Activated T-cell treated with anti-CD3 and anti-CD28 coated beads, Interleukin-2, amount 50 U/mL, for 72 hours (primary cell): ENCODE measurements around the gene FAM98C. TPM values are rescaled to one million over a fixed set of nuclear protein-coding genes. Genes with fewer than 3 reads are reported as not detected.
"Not testable (repeated sequence)": the region's sequence is repeated elsewhere in the genome, so short reads cannot be mapped to it uniquely, and the experiment has no call there.

Experiments used
- ATAC-seq, 2 donors: fragments of 150-1000 bp; cut with Tn5 transposase; replicated peaks in 1 of 2; 2 replicates each; pipeline ENCODE4 v1.10.0; 2021; ENCODE audit warnings: moderate library complexity in 2 of 2, mild to moderate bottlenecking in 1 of 2
- DNase-seq, 2 donors: peaks; one replicate each; pipeline ENCODE4 v3.0.0; 2021 to 2022; ENCODE audit warnings: mixed read lengths in 1 of 2
- H3K27ac Mint-ChIP-seq: one replicate; pipeline ENCODE4 v1.8.0; 2022; ENCODE audit warnings: mild to moderate bottlenecking, moderate library complexity, mixed read lengths
- H3K27me3 Mint-ChIP-seq: one replicate; pipeline ENCODE4 v1.8.0; 2022; ENCODE audit warnings: low read depth, mixed read lengths
- H3K36me3 Mint-ChIP-seq, 2 donors: one replicate each; pipeline ENCODE4 v1.8.0; 2022; ENCODE audit warnings: mixed read lengths in 2 of 2, mild to moderate bottlenecking in 1 of 2; ENCODE audit not compliant: insufficient read depth in 2 of 2
- H3K4me1 Mint-ChIP-seq: one replicate; pipeline ENCODE4 v1.8.0; 2022; ENCODE audit warnings: low read depth, mixed read lengths
- H3K4me3 Mint-ChIP-seq, 2 donors: one replicate each; pipeline ENCODE4 v1.8.0; 2022; ENCODE audit warnings: mild to moderate bottlenecking in 2 of 2, mixed read lengths in 2 of 2, moderate library complexity in 2 of 2
- H3K9me3 Mint-ChIP-seq, 2 donors: one replicate each; pipeline ENCODE4 v1.8.0; 2022; ENCODE audit warnings: mixed read lengths in 2 of 2
- total RNA-seq, 2 donors: library from RNA; stranded (reverse); gene quantifications; one replicate each; pipeline ENCODE4 v1.2.3, GENCODE V29; 2022

FAM98C gene
- total RNA-seq, 2 donors from 2014 or later: 41.0 to 45.1 TPM

- Mint-ChIP-seq H3K4me1 (peaks cover 36% of the 10 kb centered on the region), H3K27ac (no peak overlapping the region), H3K4me3 (peak overlapping the region; percentile 78 to 90), H3K36me3 (no peaks in the 10 kb centered on the region), H3K27me3 (peaks cover 32% of the 10 kb centered on the region), H3K9me3 (no peaks in the 10 kb centered on the region)
- ATAC-seq: peak; percentile 81
- peak; percentile 86 to 90 for DNase-seq
These were observed 8.4 kb upstream of the FAM98C start for GRCh38 chr19:38394488-38394887.

GRCh38 chr19:38395381-38396114 is 7.3 kb upstream of the FAM98C start:
- H3K36me3 Mint-ChIP-seq: no peaks in the 10 kb centered on the region
- peaks cover 31% of the 10 kb centered on the region for H3K4me1 Mint-ChIP-seq
- H3K27ac Mint-ChIP-seq: no peak overlapping the region
- peaks cover 35% of the 10 kb centered on the region for H3K27me3 Mint-ChIP-seq
- no peaks in the 10 kb centered on the region for H3K9me3 Mint-ChIP-seq
- peak overlapping the region; percentile 78 to 90 for H3K4me3 Mint-ChIP-seq
- ATAC-seq: peak; percentile 77 to 84
- DNase-seq: peak; percentile 53 to 66

DNA sequence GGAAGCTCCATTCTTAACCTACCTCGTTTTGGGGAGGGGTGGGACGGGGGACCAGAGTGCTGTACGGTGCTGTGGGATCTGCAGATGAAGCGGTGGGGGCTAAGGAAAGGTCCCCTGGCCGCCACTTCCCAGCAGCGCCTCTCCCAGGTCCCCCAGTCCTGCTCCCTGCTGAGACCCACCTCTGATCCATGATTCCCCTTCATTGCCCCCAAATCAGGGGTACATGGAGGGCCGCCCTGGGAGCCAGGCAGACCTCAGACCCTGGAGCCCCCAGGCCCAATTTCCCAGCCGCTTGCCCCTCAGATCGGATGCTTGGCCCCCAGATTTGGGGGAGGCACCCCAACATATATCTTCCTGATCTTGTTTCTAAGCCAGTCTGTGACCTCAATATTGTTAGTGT is 3.8 kb upstream of the FAM98C start:
- no peaks in the 10 kb centered on the region for H3K9me3 Mint-ChIP-seq
- no peak for ATAC-seq

GRCh38 chr19:38399537-38399936 is 3.4 kb upstream of the FAM98C start:
- H3K36me3 Mint-ChIP-seq: peaks cover 0 to 1% of the 10 kb centered on the region in 2 donors
- no peaks in the 10 kb centered on the region for H3K9me3 Mint-ChIP-seq
- no peak overlapping the region for H3K4me3 Mint-ChIP-seq
- H3K27me3 Mint-ChIP-seq: peaks cover 15% of the 10 kb centered on the region
- H3K27ac Mint-ChIP-seq: no peak overlapping the region
- no peak for ATAC-seq
- DNase-seq: no peak
- peaks cover 23% of the 10 kb centered on the region for H3K4me1 Mint-ChIP-seq

More for the DNA sequence above, 3.8 kb upstream of the FAM98C start:
- H3K27ac Mint-ChIP-seq: no peak overlapping the region
- H3K36me3 Mint-ChIP-seq: peaks cover 0 to 1% of the 10 kb centered on the region in 2 donors
- no peak for DNase-seq
- no peak overlapping the region for H3K4me3 Mint-ChIP-seq
- peaks cover 23% of the 10 kb centered on the region for H3K4me1 Mint-ChIP-seq
- peaks cover 17% of the 10 kb centered on the region for H3K27me3 Mint-ChIP-seq

GRCh38 chr19:38400361-38400760 is 2.5 kb upstream of the FAM98C start:
- Mint-ChIP-seq H3K4me1 (peaks cover 24% of the 10 kb centered on the region), H3K27ac (no peak overlapping the region), H3K9me3 (no peaks in the 10 kb centered on the region), H3K36me3 (peaks cover 0 to 4% of the 10 kb centered on the region in 2 donors), H3K4me3 (no peak overlapping the region), H3K27me3 (peaks cover 15% of the 10 kb centered on the region)
- ATAC-seq (no peak), DNase-seq (no peak)

GRCh38 chr19:38401148-38401547 is 1.7 kb upstream of the FAM98C start:
- Mint-ChIP-seq H3K27me3 (peaks cover 15% of the 10 kb centered on the region), H3K4me3 (no peak overlapping the region), H3K4me1 (peaks cover 26% of the 10 kb centered on the region), H3K9me3 (no peaks in the 10 kb centered on the region), H3K27ac (no peak overlapping the region), H3K36me3 (peaks cover 0 to 5% of the 10 kb centered on the region in 2 donors)
- DNase-seq: no peak
- ATAC-seq: no peak

GRCh38 chr19:38402623-38402966 is 298 bp upstream of the FAM98C start:
- H3K9me3 Mint-ChIP-seq: no peaks in the 10 kb centered on the region
- H3K4me1 Mint-ChIP-seq: peaks cover 16% of the 10 kb centered on the region
- DNase-seq (no peak), ATAC-seq (peak; percentile 1 to 2)
- peaks cover 15% of the 10 kb centered on the region for H3K27me3 Mint-ChIP-seq
- peak overlapping the region; percentile 84 to 96 for H3K4me3 Mint-ChIP-seq
- peaks cover 0 to 10% of the 10 kb centered on the region in 2 donors for H3K36me3 Mint-ChIP-seq
- H3K27ac Mint-ChIP-seq: no peak overlapping the region

- H3K36me3 Mint-ChIP-seq: peaks cover 0 to 12% of the 10 kb centered on the region in 2 donors
- DNase-seq: no peak
- peak overlapping the region; percentile 43 to 96 for H3K4me3 Mint-ChIP-seq
- no peaks in the 10 kb centered on the region for H3K9me3 Mint-ChIP-seq
- peaks cover 7% of the 10 kb centered on the region for H3K27me3 Mint-ChIP-seq
- peaks cover 16% of the 10 kb centered on the region for H3K4me1 Mint-ChIP-seq
- no peak for ATAC-seq
- H3K27ac Mint-ChIP-seq: no peak overlapping the region
These were observed 2.0 kb downstream of the FAM98C start for GRCh38 chr19:38404858-38405257.

- H3K4me3 Mint-ChIP-seq: no peak overlapping the region
- ATAC-seq (no peak), DNase-seq (no peak)
- no peaks in the 10 kb centered on the region for H3K9me3 Mint-ChIP-seq
- H3K27me3 Mint-ChIP-seq: peaks cover 3% of the 10 kb centered on the region
- no peak overlapping the region for H3K27ac Mint-ChIP-seq
- peaks cover 16% of the 10 kb centered on the region for H3K4me1 Mint-ChIP-seq
- H3K36me3 Mint-ChIP-seq: peaks cover 0 to 12% of the 10 kb centered on the region in 2 donors
These were observed 2.4 kb downstream of the FAM98C start for GRCh38 chr19:38405276-38405675.

DNA sequence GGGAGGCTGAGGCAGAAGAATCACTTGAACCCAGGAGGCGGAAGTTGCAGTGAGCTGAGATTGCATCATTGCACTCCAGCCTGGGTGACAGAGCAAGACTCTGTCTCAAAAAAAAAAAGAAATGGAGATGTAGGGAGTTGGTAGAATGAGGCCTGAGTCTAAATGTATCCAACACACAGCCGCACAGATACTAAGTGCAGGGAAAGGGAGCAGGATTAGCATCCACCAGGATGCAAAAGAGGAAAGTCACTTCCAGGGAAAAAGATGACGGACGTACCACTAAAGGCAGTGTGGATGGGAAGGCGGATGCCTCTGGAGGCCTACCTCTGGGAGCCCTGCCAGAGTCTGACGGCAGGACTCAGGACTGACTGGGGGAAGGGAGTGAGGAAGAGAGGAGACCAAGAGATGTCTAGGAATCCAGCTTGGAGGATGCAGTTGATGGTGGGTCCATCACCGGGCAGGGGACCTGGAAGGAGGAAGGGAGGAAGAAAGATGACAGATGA is 6.8 kb downstream of the FAM98C start:
- no peak overlapping the region for H3K27ac Mint-ChIP-seq
- DNase-seq (no peak), ATAC-seq (no peak)
- H3K27me3 Mint-ChIP-seq: no peaks in the 10 kb centered on the region
- no peaks in the 10 kb centered on the region for H3K9me3 Mint-ChIP-seq
- H3K4me3 Mint-ChIP-seq: no peak overlapping the region
- peaks cover 7% of the 10 kb centered on the region for H3K4me1 Mint-ChIP-seq
- H3K36me3 Mint-ChIP-seq: peaks cover 0 to 12% of the 10 kb centered on the region in 2 donors

GRCh38 chr19:38410407-38410806 is 7.5 kb downstream of the FAM98C start:
- not testable (repeated sequence) for H3K4me3 Mint-ChIP-seq, DNase-seq, H3K27me3 Mint-ChIP-seq, H3K36me3 Mint-ChIP-seq, H3K9me3 Mint-ChIP-seq, H3K27ac Mint-ChIP-seq, H3K4me1 Mint-ChIP-seq, ATAC-seq

DNA sequence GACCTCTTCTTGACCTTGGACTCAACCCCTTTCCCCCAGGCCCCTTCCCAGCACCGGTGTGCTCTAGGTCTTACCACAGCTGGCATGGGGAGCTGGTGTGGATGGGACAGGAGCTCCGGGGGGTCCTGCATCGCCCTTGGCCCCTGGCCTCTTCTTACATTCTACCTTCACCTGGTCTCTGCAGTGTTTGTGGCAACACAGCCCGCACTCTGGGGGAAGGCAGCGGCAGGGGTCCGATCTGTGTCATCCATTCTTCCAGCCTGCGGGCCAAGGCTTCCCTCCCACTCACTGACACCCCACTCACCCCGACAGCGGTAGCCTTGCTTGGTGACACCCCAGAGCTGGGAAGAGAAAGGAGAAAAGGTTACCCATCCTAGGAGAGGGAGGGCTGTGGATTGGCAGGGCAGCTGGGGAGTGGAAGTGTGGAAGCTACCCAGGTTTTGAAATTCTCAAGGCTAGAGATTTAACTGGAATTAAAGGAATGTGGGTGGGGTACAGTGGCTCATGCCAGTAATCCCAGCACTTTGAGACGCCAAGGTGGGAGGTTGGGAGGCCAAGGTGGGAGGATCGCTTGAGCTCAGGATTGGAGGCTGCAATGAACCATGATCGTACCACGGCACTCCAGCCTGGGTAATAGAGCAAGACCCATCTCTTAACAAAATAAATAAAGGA is 8.3 kb downstream of the FAM98C start:
- Mint-ChIP-seq H3K27ac (no peak overlapping the region), H3K9me3 (no peaks in the 10 kb centered on the region), H3K4me1 (no peaks in the 10 kb centered on the region), H3K4me3 (no peak overlapping the region), H3K27me3 (no peaks in the 10 kb centered on the region), H3K36me3 (peaks cover 0 to 8% of the 10 kb centered on the region in 2 donors)
- ATAC-seq (no peak), DNase-seq (no peak)

DNA sequence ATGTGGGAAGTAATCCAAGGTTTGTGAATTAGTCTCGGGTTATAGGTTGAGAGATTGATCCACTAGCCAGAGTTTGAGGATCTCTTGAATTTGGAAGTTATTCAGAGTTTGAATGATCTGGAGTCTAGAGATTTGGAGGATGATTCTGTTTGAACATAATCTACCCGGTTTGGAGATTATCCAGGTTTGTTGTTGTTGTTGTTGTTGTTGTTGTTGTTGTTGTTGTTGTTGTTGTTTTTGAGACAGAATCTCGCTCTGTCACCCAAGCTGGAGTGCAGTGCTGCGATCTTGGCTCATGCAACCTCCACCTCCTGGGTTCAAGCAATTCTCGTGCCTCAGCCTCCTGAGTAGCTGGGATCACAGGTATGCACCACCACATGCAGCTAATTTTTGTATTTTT is 9.0 kb downstream of the FAM98C start:
- not testable (repeated sequence) for ATAC-seq, H3K36me3 Mint-ChIP-seq, H3K4me3 Mint-ChIP-seq, H3K4me1 Mint-ChIP-seq, H3K27me3 Mint-ChIP-seq, H3K9me3 Mint-ChIP-seq, H3K27ac Mint-ChIP-seq, DNase-seq
